Middle frontal gyrus (tissue), 1 donor: ENCODE results near the gene TNFSF10.

Experiments
- DNase-seq: peaks from one replicate; pipeline ENCODE4 v3.0.0-alpha.2; 2015; ENCODE audit warnings: low spot score; ENCODE audit errors: extremely low spot score

The TNFSF10 gene

DNA sequence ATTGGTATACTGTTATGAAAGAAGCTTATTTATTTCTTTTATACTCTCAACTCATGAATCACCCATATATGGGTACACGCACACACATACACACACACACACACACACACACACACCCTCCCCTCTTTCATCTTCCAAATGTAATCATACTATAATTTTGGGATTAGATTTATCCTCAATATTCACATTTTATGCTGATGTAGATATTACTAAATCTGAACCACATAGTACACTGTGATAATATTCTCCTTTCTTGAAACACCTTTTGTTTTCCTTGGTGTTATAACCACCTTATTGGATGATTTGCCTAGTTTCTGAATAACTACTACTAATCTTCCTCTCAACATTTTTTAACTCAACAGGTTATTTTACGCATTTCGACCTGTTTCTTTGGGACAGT lies 66.8 kb downstream of the TNFSF10 start:
- no peak for DNase-seq
